Panc1 (cell line): ENCODE results near the gene FBXL16. TPM values are rescaled to one million over a fixed set of nuclear protein-coding genes. Genes with fewer than 3 reads are reported as not detected.
A peak's percentile ranks its signal among the peaks of the same experiment; 100 is the strongest.

Experiments
- ATAC-seq: fragments of 200-7000 bp; cut with Tn5 transposase; 2 replicates; pipeline ENCODE4 v1.9.1; 2020; ENCODE audit warnings: mild to moderate bottlenecking, moderate library complexity
- BruUV-seq: library from RNA; stranded (reverse); fragments of 400-500 nt; replicated peaks from 2 replicates; lab custom pipeline; 2021; lab: Mats Ljungman, UMichigan
- CTCF ChIA-PET: fragments of 300-600 bp; sonication (Branson Sonifier 250); formaldehyde crosslinking; loops from one replicate; lab custom pipeline; 2022; ENCODE audit warnings: antibody characterized with exemption; lab: Charles Lee
- POLR2A ChIA-PET: fragments of 300-600 bp; sonication (Branson Sonifier 250); formaldehyde crosslinking; loops from one replicate; lab custom pipeline; 2022; ENCODE audit warnings: antibody characterized with exemption; lab: Charles Lee
- DNase-seq: peaks from one replicate; pipeline ENCODE4 v3.0.0-alpha.2; 2010; ENCODE audit warnings: low read depth, low spot score
- H3K27ac ChIP-seq: 2 replicates; pipeline ENCODE4 v1.5.1; 2011; ENCODE audit warnings: mild to moderate bottlenecking, low read length, inconsistent platforms
- H3K27me3 ChIP-seq: fragments of 200-500 bp; sonication (Bioruptor generic); 2 replicates; pipeline ENCODE4 v1.6.0; 2014; ENCODE audit warnings: low read length, inconsistent platforms; ENCODE audit not compliant: control insufficient read depth, insufficient read depth
- H3K36me3 ChIP-seq: fragments of 200-500 bp; sonication (Bioruptor generic); 2 replicates; pipeline ENCODE4 v1.5.1; 2014; ENCODE audit warnings: inconsistent platforms, mild to moderate bottlenecking, low read length, moderate library complexity; ENCODE audit not compliant: control insufficient read depth, insufficient read depth
- H3K4me1 ChIP-seq: 2 replicates; pipeline ENCODE4 v1.5.1; 2011; ENCODE audit warnings: inconsistent platforms, mild to moderate bottlenecking, low read length, moderate library complexity; ENCODE audit not compliant: control insufficient read depth, insufficient read depth
- H3K4me3 ChIP-seq, 2 experiments: 2 replicates each; pipeline ENCODE4 v1.5.1; 2011 to 2012; ENCODE audit warnings: low read depth in 2 of 2, low read length in 2 of 2, mild to moderate bottlenecking in 2 of 2, inconsistent platforms in 1 of 2, moderate library complexity in 1 of 2
- H3K9me3 ChIP-seq: fragments of 200-500 bp; sonication (Bioruptor generic); 2 replicates; pipeline ENCODE4 v1.5.1; 2014; ENCODE audit warnings: low read depth, mild to moderate bottlenecking, inconsistent platforms, low read length, moderate library complexity; ENCODE audit not compliant: control insufficient read depth, insufficient read depth
- POLR2AphosphoS5 ChIP-seq: IDR thresholded peaks from 2 replicates; pipeline ENCODE4 v1.6.1; 2012; ENCODE audit warnings: mild to moderate bottlenecking, low read depth, low read length, moderate library complexity
- SIN3A ChIP-seq: IDR thresholded peaks from 2 replicates; pipeline ENCODE4 v1.6.1; 2012; ENCODE audit warnings: low read depth, mild to moderate bottlenecking, low read length, moderate library complexity, borderline replicate concordance; ENCODE audit not compliant: insufficient read depth
- TCF7L2 ChIP-seq: IDR thresholded peaks from 2 replicates; pipeline ENCODE4 v1.6.1; 2011; ENCODE audit warnings: mild to moderate bottlenecking, low read depth, low read length, inconsistent platforms
- in situ Hi-C: cut with HindIII; loops from 2 replicates; pipeline ENCODE4 v1.10.0; 2016; ENCODE audit warnings: low sequenced_read_pairs, low pct_unique_long_range_greater_than_20kb
- intact Hi-C: fragments of 100-400 bp; cut with micrococcal nuclease; formaldehyde crosslinking; loops from one replicate; pipeline ENCODE4 v1.10.0; 2022; ENCODE audit not compliant: unreplicated experiment
- total RNA-seq: library from RNA; stranded (reverse); gene quantifications from one replicate; pipeline ENCODE4 v1.2.1, GENCODE V29; 2021; ENCODE audit not compliant: unreplicated experiment
- TF ChIP-seq, protein P1 (sequence below): fragments of 450-650 bp; IDR thresholded peaks from 2 replicates; pipeline ENCODE4 v1.5.1; 2017; ENCODE audit warnings: mild to moderate bottlenecking
- TF ChIP-seq, protein P2 (sequence below), 2 experiments: IDR thresholded peaks; 2 replicates each; pipeline ENCODE4 v1.6.1; 2011 to 2012; ENCODE audit warnings: low read depth in 2 of 2, control low read depth in 1 of 2, low read length in 1 of 2, mild to moderate bottlenecking in 1 of 2, moderate library complexity in 1 of 2; ENCODE audit not compliant: insufficient read depth in 1 of 2

The FBXL16 gene
- total RNA-seq, 1 experiment from 2014 or later, result 28.0 TPM

DNA sequence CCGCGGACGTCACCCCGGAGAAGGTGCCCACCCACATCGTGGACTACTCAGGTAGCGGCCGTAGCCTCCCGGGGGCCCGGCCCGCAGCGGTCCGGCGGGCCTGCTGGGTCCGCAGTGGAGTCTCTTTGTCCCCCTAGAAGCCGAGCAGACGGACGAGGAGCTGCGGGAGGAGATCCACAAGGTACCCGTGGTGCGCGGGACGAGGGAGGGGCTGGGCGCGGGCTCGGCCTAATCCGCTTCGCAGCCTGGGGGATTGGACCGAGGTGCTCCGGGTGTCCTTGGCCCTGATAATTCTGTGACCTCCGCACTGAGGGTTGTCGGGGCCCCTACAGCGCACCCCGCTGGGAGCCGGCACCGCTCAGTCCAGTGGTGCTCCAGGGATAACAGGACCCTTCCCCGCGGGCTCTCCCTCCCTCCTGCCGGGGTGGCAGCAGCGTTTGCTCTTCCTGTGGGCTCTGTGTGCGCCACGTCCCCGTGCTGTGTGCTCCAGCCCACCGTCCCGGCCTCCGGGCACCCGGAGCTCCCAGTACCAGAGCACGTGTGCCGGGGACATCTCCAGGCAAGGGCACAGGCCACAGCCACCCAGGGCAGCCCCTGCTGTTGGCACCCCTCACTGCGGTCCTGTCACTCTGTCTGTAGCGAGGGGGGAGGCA, 37.0 kb downstream of the FBXL16 start:
- ChIA-PET CTCF (interaction anchor here (1.3 kb wide), 1 partner anchor 13 kb away, joined by 3 read pairs; no protein-coding TSS in a partner anchor), POLR2A (no interaction called here)
- peak overlapping the region; percentile 81 to 87 for H3K4me3 ChIP-seq
- ATAC-seq (peak; percentile 5), DNase-seq (no peak)
- H3K4me1 ChIP-seq, result peaks cover 12% of the 10 kb centered on the region
- H3K9me3 ChIP-seq, result no peaks in the 10 kb centered on the region
- in situ Hi-C loops, result no loop called here
- TF ChIP-seq POLR2AphosphoS5, result no peak
- TF ChIP-seq, protein P1, sequence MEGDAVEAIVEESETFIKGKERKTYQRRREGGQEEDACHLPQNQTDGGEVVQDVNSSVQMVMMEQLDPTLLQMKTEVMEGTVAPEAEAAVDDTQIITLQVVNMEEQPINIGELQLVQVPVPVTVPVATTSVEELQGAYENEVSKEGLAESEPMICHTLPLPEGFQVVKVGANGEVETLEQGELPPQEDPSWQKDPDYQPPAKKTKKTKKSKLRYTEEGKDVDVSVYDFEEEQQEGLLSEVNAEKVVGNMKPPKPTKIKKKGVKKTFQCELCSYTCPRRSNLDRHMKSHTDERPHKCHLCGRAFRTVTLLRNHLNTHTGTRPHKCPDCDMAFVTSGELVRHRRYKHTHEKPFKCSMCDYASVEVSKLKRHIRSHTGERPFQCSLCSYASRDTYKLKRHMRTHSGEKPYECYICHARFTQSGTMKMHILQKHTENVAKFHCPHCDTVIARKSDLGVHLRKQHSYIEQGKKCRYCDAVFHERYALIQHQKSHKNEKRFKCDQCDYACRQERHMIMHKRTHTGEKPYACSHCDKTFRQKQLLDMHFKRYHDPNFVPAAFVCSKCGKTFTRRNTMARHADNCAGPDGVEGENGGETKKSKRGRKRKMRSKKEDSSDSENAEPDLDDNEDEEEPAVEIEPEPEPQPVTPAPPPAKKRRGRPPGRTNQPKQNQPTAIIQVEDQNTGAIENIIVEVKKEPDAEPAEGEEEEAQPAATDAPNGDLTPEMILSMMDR, result no peak
- TF ChIP-seq, protein P2, sequence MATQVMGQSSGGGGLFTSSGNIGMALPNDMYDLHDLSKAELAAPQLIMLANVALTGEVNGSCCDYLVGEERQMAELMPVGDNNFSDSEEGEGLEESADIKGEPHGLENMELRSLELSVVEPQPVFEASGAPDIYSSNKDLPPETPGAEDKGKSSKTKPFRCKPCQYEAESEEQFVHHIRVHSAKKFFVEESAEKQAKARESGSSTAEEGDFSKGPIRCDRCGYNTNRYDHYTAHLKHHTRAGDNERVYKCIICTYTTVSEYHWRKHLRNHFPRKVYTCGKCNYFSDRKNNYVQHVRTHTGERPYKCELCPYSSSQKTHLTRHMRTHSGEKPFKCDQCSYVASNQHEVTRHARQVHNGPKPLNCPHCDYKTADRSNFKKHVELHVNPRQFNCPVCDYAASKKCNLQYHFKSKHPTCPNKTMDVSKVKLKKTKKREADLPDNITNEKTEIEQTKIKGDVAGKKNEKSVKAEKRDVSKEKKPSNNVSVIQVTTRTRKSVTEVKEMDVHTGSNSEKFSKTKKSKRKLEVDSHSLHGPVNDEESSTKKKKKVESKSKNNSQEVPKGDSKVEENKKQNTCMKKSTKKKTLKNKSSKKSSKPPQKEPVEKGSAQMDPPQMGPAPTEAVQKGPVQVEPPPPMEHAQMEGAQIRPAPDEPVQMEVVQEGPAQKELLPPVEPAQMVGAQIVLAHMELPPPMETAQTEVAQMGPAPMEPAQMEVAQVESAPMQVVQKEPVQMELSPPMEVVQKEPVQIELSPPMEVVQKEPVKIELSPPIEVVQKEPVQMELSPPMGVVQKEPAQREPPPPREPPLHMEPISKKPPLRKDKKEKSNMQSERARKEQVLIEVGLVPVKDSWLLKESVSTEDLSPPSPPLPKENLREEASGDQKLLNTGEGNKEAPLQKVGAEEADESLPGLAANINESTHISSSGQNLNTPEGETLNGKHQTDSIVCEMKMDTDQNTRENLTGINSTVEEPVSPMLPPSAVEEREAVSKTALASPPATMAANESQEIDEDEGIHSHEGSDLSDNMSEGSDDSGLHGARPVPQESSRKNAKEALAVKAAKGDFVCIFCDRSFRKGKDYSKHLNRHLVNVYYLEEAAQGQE (IDR thresholded peaks at IDR 0.05; ENCODE audit: insufficient read depth in 1 of 2, low read depth in 2 of 2, low read length in 1 of 2), result no peak
- TF ChIP-seq SIN3A, result no peak
- no peak for TF ChIP-seq TCF7L2
- H3K27ac ChIP-seq, result peak overlapping the region; percentile 91
- intact Hi-C loops, result no loop called here
- H3K27me3 ChIP-seq, result no peaks in the 10 kb centered on the region
- peaks cover 3% of the 10 kb centered on the region; the same call in 1 of the 2 replicates for H3K36me3 ChIP-seq
- no TSS peak for BruUV-seq

DNA sequence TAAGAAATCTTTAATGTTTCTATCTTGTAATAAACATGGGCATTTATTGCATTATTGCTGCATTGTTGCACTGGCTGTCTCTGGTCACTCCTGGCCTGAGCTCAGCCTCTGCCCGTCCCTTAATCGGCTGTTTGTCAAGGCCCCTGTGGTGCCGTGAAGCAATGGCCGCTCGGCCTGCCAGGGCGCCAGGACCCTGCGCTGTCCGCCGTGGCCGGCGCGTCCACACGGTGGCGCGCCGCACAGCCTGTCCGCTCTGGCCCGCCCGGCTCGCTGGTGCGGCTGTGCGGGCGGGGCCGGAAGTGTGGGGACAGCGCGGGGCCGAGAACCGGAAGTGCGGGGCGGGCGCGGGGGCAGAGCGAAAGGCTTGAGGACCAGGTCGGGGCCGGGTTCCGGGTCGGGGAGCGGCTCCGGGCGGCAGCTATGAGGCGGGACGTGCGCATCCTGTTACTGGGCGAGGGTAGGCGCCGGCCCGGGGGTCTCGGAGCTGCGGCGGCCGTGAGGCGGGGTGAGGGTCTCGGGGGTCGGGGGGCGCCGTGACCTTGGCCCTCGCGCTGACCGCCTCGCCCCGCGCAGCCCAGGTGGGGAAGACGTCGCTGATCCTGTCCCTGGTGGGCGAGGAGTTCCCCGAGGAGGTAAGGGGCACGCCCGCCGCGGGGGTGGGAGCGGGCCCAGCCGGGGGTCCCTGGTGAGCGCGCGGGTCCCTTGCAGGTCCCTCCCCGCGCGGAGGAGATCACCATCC, 37.7 kb downstream of the FBXL16 start, which contains the start of gene RHOT2:
Gene RHOT2, plus strand, starts transcription at position 353 of the 739 bp plus-strand sequence. Its CDS starts 68 bp downstream, at position 421.
- H3K27me3 ChIP-seq, result no peaks in the 10 kb centered on the region
- H3K4me3 ChIP-seq, result peak within 1 kb of the TSS; percentile 81 to 87
- intact Hi-C loops (no loop called here), in situ Hi-C loops (no loop called here)
- peaks cover 10% of the 10 kb centered on the region for H3K4me1 ChIP-seq
- peaks cover 3% of the 10 kb centered on the region; the same call in 1 of the 2 replicates for H3K36me3 ChIP-seq
- no peaks in the 10 kb centered on the region for H3K9me3 ChIP-seq
- ATAC-seq, result peak; percentile 94
- DNase-seq, result no peak
- TF ChIP-seq SIN3A, result peak; percentile 76; the same call in 1 of the 2 replicates
- TF ChIP-seq, protein P2 (IDR thresholded peaks at IDR 0.05; ENCODE audit: insufficient read depth in 1 of 2, low read depth in 2 of 2, low read length in 1 of 2), result peak in 1 of 2 experiments; percentile 46; a peak in 1 of 4 replicates
- no peak for TF ChIP-seq TCF7L2
- TF ChIP-seq, protein P1, result peak; percentile 99
- TF ChIP-seq POLR2AphosphoS5, result peak; percentile 66
- BruUV-seq, result no TSS peak
- ChIA-PET CTCF (interaction anchor here (0.5 to 1.3 kb wide), 3 partner anchors 13 to 1037 kb away, joined by 3 to 6 read pairs (median 6); no protein-coding TSS in a partner anchor), POLR2A (no interaction called here)
- H3K27ac ChIP-seq, result peak within 1 kb of the TSS; percentile 91
